Uterine smooth muscle cell (primary cell): ENCODE data around the gene AP1S2. TPM values are rescaled to one million over a fixed set of nuclear protein-coding genes. Genes with fewer than 3 reads are reported as not detected.

Source experiments
- total RNA-seq: library from RNA; depleted of rRNA; stranded (reverse); fragments of >200 nt; gene quantifications from 2 replicates; pipeline ENCODE4 v1.2.3, GENCODE V29; 2014

AP1S2 gene
- total RNA-seq = 85.2 and 126 TPM in 2 replicates

DNA sequence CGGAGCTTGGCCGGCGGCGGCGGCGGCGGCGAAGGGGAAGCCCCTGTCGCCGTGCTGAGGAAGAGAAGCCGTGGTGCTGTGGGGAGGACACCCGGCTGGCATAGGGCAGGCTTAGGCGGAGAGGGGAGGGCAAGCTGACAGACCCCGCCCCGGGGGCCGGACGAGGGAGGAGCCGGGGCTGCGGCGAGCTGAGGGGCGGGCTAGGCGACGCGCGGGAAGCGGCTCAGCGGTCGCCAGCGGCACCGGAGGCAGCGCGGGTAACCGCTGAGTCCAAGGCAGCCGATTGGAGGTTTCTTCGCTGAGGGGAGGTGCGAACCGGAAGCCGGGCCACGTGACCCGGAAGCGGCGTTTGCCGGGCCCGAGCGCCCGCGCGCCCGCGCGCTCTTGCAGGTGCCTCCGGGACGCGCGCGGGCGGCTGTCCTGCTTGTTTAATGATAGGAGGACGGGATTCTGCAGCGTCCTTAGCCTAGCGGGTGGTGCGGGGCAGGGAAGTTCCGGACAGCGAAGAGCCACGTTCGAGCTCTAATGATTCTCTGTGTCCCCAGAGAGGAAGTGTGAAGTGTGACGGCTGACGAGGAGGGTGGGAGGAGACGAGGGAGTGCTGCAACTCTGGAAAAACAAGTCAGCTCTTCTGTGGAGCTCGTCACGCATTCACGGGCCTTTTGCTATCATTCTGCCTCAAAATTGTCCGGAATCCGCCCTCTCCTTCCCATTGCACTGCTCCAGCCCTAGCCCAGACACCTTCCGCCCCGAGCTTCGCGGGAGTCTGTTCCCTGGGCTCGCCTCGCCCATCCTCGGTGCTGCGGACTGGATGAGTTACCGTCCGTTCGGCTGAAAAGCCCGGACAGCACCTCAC lies at the start of gene AP1S2:
TSS of gene AP1S2 (minus strand) at position 102 of the 856 bp plus-strand sequence. CDS start 2,289 bp downstream, outside the sequence.

GRCh38 chrX:15789979-15790768 lies 64.4 kb downstream of the AP1S2 start, which contains the start of gene ZRSR2:
TSS of gene ZRSR2 (plus strand) at chrX:15790484. CDS start at chrX:15790496, 12 bp downstream.

Other genes with a start within 250 kb of the AP1S2 start
- gene CLTRN, start 190.0 kb downstream of the AP1S2 start, total RNA-seq = 0.12 TPM in 1 of 2 replicates, not detected in the other
- 9.7 and 9.8 TPM in 2 replicates for gene CA5B, start 116.5 kb downstream of the AP1S2 start, total RNA-seq
- 6.1 and 9.0 TPM in 2 replicates for gene ZRSR2, start 64.3 kb downstream of the AP1S2 start, total RNA-seq